HG02840 (cell line): ENCODE measurements around the gene DPF3.

Experiments
- ATAC-seq: cut with Tn5 transposase; IDR thresholded peaks from one replicate; pipeline ENCODE4 v1.9.1; 2021; ENCODE audit warnings: mild to moderate bottlenecking, moderate library complexity, moderate number of reproducible peaks; ENCODE audit not compliant: unreplicated experiment, low FRiP score

DPF3 gene

GRCh38 chr14:72631401-72631800 lies 262.5 kb downstream of the DPF3 start:
- ATAC-seq, result no peak

- no peak for ATAC-seq
Measured at GRCh38 chr14:72630374-72630773, 263.5 kb downstream of the DPF3 start.

- ATAC-seq, result no peak
Measured at GRCh38 chr14:72629534-72629933, 264.4 kb downstream of the DPF3 start.

- ATAC-seq, result no peak
Measured at GRCh38 chr14:72625689-72626088, 268.2 kb downstream of the DPF3 start.

- no peak for ATAC-seq
Measured at GRCh38 chr14:72621387-72622065, 272.4 kb downstream of the DPF3 start.

- ATAC-seq, result no peak
Measured at GRCh38 chr14:72619881-72620280, 274.0 kb downstream of the DPF3 start.

- no peak for ATAC-seq
Measured at GRCh38 chr14:72619111-72619571, 274.8 kb downstream of the DPF3 start.

- ATAC-seq, result no peak
Measured at GRCh38 chr14:72618424-72618823, 275.5 kb downstream of the DPF3 start.

GRCh38 chr14:72617391-72618031 lies 276.4 kb downstream of the DPF3 start:
- no peak for ATAC-seq

GRCh38 chr14:72616811-72617210 lies 277.1 kb downstream of the DPF3 start:
- no peak for ATAC-seq

GRCh38 chr14:72616294-72616693 lies 277.6 kb downstream of the DPF3 start:
- ATAC-seq, result no peak

- ATAC-seq, result no peak
Measured at GRCh38 chr14:72615451-72616121, 278.3 kb downstream of the DPF3 start.

- no peak for ATAC-seq
Measured at GRCh38 chr14:72614891-72615415, 278.9 kb downstream of the DPF3 start.

- ATAC-seq, result no peak
Measured at GRCh38 chr14:72614365-72614764, 279.5 kb downstream of the DPF3 start.

GRCh38 chr14:72613975-72614319 lies 280.0 kb downstream of the DPF3 start:
- no peak for ATAC-seq

- ATAC-seq, result no peak
Measured at GRCh38 chr14:72613231-72613974, 280.5 kb downstream of the DPF3 start.

GRCh38 chr14:72612041-72612440 lies 281.9 kb downstream of the DPF3 start:
- no peak for ATAC-seq

- ATAC-seq, result no peak
Measured at GRCh38 chr14:72611506-72611905, 282.4 kb downstream of the DPF3 start.

- no peak for ATAC-seq
Measured at GRCh38 chr14:72610831-72611200, 283.1 kb downstream of the DPF3 start.

- no peak for ATAC-seq
Measured at GRCh38 chr14:72610096-72610830, 283.6 kb downstream of the DPF3 start.
